GM18861 (cell line): ENCODE measurements around the gene NEO1.
"Not testable (repeated sequence)": the region's sequence is repeated elsewhere in the genome, so short reads cannot be mapped to it uniquely, and the experiment has no call there.

Experiments
- ATAC-seq: cut with Tn5 transposase; IDR thresholded peaks from one replicate; pipeline ENCODE4 v1.9.1; 2021; ENCODE audit not compliant: unreplicated experiment

Gene NEO1

GRCh38 chr15:73183071-73183470 lies 130.8 kb downstream of the NEO1 start:
- no peak for ATAC-seq

GRCh38 chr15:73190189-73190601 lies 137.9 kb downstream of the NEO1 start:
- no peak for ATAC-seq

DNA sequence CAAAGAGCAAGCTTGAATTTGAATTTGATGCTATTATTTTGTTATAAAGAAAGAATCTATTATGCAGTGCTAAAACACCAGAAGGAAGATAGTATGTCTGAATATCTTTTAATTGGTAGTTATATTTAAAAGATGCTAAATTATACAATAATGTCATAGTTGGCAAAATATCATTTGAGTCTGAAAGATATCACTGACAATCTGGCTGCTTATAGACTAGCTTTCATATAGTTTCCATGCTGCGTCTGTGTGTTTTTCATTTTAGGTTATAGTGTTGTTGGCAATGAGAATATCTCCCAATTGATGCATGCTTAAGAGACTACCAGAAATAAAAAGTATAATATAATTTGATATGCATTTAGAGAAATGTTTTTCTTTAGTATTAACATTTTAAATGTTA lies 142.9 kb downstream of the NEO1 start:
- no peak for ATAC-seq

GRCh38 chr15:73196113-73196512 lies 143.8 kb downstream of the NEO1 start:
- ATAC-seq = no peak

- ATAC-seq = no peak
Observed at GRCh38 chr15:73200339-73200738, 148.1 kb downstream of the NEO1 start.

DNA sequence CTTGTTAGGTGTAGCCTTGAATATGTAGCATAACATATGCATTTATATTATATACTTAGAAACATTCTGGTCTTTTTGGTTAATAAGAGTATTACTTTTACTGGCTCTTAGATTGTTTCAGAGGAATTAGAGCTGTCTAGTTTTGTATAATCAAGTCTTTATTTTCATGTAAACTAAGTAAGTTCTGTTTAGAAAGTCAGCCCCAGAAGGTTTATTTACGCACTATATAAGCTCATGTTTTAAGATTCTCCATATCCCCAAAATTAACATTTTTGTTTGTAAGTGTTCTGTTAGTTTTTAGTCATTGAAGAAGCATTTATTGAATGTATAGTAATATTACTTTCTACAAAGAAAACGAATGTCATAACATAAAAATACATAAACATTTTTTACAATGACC lies 158.4 kb downstream of the NEO1 start:
- no peak for ATAC-seq

DNA sequence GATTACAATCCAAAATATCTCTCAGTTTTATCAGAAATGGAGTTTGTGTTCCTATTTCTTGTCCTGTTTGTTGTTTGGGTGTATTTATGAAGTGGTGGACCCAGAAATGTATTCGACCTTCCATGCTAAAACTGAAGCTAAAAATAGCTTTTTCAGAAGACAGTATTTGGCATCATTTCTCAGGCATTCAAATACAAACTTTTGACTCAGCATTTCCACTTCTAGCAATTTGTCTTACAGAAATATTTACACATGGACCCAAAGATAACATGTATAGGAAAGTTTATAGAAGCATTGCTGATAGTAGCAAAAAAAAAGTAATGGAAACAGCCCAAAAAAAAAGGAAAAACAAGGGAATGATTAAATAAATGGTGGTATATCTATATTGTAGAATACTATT lies 160.2 kb downstream of the NEO1 start:
- ATAC-seq = no peak

GRCh38 chr15:73221450-73221849 lies 169.2 kb downstream of the NEO1 start:
- not testable (repeated sequence) for ATAC-seq

GRCh38 chr15:73225358-73226015 lies 173.2 kb downstream of the NEO1 start:
- no peak for ATAC-seq

- ATAC-seq = no peak
Observed at GRCh38 chr15:73226093-73226814, 174.0 kb downstream of the NEO1 start.

GRCh38 chr15:73227433-73228056 lies 175.3 kb downstream of the NEO1 start:
- ATAC-seq = no peak

DNA sequence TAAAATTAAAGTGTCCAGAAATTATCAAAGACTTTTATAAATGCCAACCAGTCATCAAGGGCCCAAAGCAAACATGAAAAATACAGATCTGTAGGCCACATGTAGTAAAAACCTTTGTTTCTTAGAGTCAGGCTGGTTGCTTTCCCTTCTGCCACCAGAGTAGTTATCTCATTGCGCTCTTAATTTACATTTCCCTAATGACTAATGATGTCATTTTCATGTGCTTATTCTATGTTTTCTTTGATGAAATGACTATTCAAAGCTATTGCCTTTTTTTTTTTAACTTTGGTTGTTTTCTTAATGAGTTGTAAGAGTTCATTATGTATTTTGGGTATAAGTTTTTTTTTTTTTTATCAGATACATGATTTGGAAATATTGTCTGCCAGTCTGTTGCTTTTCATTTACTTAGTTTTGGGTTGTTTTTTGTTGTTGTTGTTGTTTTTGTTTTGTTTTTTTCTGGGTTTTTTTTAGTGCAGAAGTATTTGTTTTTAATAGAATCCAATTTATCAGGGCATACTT lies 175.9 kb downstream of the NEO1 start:
- no peak for ATAC-seq

GRCh38 chr15:73231661-73232419 lies 179.6 kb downstream of the NEO1 start:
- ATAC-seq = no peak

GRCh38 chr15:73232776-73233175 lies 180.5 kb downstream of the NEO1 start:
- ATAC-seq = no peak

- ATAC-seq = no peak
Observed at GRCh38 chr15:73233623-73234022, 181.4 kb downstream of the NEO1 start.

GRCh38 chr15:73237910-73238309 lies 185.6 kb downstream of the NEO1 start:
- ATAC-seq = no peak

DNA sequence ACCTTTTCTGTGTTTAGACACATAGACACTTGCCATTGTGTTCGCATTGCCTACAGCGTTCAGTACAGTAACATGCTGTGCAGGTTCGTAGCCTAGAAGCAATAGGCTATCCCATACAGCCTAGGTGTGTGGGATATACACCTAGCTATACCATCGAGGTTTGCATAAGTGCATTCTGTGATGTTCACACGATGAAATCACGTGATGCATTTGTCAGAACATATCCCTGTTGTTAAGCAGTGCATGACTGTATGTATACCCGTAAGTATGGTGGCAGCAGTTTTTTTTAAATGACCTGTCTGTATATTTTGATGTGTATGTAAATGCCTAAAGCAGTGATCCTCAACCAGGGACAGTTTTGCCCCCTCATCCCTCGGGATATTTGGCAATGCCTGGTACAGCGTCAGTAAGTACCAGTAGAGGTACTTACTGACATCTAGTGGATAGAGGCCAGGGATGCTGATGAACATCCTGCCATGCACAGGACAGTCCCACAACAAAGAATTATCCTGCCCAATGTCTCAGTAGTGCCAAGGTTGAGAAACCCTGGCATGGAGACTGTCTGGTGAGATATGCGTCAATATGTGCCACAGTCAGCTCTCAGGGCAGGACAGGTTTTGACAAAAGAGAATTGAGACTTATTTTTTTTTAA lies 187.4 kb downstream of the NEO1 start:
- ATAC-seq = no peak

GRCh38 chr15:73240866-73241499 lies 188.7 kb downstream of the NEO1 start:
- no peak for ATAC-seq

- no peak for ATAC-seq
Observed at GRCh38 chr15:73244333-73244732, 192.1 kb downstream of the NEO1 start.

- no peak for ATAC-seq
Observed at GRCh38 chr15:73246439-73246838, 194.2 kb downstream of the NEO1 start.
